D341Med (cell line): ENCODE results near the gene IL6R.

Source experiments
- DNase-seq: peaks from one replicate; pipeline ENCODE4 v3.0.0; 2012; ENCODE audit warnings: low spot score

The IL6R gene

DNA sequence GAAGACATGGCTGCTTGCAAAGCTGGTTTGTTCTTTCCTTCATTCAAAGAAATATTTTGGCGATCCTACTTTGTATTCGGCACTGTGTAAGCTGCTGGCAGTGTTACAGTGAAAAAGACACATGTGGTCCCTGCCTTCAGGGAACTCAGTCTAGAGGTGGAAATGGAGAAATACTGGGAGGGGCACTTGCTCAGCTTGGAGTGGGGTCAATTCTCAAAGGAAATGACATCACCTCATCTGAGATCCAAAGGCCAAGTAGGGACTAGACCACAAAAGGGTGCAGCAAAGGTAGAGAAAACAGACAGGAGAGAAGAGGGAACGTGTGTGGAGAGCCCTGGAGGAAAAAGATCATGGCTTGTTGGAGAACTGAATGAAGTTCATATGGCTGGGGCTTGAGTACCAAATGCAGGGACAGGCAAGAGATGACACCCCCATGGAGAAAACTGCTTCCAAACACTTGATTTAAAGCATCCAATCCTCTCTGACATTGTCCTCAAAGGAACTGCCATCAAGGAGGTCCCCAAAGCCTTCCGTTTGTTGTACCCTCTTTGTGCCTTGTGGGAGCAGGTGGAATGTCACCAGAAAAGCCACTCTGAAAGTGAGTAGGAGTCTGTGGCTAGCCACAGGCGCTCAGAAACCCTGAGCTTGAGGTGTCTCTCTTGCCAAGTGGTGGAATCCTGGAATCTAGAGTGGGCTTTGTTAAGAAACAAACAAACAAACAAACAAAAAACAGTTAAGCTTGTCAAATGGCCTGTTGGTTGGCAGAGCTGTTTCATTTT lies 48.6 kb downstream of the IL6R start:
- no peak for DNase-seq

DNA sequence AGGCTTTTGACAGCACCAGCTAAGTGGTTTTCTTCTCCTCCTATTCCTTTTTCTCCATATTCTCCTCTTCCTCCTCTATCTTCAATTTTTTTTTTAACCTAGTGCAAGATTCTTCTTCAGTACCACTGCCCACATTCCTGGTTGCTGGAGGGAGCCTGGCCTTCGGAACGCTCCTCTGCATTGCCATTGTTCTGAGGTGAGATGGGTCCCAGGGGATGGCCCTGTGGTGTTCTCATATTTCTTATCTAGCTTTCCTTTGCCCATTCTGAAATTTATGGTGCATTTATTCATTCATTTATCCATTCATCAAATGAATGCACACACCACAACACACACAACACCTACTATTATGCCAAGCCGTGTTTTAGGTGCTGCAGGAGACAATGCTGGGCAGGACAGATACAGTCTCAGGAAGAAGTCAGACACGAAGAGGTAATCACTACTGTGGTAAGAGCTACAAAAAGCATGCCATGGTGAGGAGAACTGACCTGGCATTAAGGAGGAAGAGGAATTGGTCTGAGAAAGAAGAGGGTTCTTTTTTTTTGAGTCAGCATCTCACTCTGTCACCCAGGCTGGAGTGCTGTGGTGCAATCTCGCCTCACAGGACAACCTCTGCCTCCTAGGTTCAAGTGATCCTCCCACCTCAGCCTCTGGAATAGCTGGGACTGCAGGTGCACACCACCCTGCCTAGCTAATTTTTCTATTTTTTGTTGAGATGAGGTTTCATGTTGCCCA lies 49.4 kb downstream of the IL6R start:
- no peak for DNase-seq

DNA sequence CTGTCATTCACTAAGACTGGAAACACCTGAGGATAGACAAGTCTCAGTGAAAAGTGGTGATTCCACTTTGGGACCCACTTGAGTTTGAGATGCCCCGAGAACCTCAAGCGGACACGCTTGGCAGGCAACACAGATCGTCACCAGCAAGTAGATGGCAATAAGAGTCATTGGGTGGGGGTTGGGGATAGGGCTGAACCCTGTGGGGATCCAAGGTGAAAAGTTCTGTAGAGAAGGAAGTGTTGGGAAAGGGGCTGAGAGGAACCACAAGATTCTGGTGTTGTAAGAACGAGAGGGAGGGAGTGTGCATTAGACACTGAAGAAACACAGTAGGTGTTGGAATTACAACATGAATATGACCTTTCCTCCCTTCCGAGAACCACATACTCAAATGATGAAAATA lies 51.5 kb downstream of the IL6R start:
- DNase-seq: no peak

- no peak for DNase-seq
Measured at GRCh38 chr1:154459080-154459479, 53.9 kb downstream of the IL6R start.

DNA sequence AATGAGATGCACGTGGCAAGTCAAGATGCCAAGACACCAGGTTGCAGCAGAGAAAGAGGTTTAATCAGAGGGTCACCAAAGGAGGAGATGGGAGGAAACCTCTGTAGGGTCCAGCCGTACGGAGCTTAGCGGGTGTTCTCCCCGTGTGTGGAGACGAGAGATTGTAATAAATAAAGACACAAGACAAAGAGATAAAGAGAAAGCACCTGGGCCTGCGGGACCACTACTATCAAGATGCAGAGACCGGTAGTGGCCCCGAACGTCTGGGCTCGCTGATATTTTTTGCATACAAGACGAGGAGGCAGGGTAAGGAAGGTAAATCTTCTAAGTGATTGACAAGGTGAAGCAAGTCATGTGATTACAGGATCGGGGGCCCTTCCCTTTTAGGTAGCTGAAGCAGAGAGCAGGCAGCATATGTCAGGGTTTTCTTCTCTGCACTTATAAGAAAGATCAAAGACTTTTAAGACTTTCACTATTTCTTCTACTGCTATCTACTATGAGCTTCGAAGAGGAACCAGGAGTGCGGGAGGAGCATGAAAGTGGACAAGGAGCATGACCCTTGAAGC lies 55.6 kb downstream of the IL6R start:
- DNase-seq: no peak

- no peak for DNase-seq
Measured at GRCh38 chr1:154463512-154463990, 58.4 kb downstream of the IL6R start.

GRCh38 chr1:154465621-154466195 lies 60.6 kb downstream of the IL6R start:
- no peak for DNase-seq

DNA sequence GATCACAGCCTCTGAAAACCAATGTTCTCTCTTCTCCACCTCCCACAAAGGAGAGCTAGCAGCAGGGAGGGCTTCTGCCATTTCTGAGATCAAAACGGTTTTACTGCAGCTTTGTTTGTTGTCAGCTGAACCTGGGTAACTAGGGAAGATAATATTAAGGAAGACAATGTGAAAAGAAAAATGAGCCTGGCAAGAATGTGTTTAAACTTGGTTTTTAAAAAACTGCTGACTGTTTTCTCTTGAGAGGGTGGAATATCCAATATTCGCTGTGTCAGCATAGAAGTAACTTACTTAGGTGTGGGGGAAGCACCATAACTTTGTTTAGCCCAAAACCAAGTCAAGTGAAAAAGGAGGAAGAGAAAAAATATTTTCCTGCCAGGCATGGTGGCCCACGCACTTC lies 61.1 kb downstream of the IL6R start:
- DNase-seq: no peak

GRCh38 chr1:154466921-154467417 lies 61.8 kb downstream of the IL6R start:
- DNase-seq: no peak

DNA sequence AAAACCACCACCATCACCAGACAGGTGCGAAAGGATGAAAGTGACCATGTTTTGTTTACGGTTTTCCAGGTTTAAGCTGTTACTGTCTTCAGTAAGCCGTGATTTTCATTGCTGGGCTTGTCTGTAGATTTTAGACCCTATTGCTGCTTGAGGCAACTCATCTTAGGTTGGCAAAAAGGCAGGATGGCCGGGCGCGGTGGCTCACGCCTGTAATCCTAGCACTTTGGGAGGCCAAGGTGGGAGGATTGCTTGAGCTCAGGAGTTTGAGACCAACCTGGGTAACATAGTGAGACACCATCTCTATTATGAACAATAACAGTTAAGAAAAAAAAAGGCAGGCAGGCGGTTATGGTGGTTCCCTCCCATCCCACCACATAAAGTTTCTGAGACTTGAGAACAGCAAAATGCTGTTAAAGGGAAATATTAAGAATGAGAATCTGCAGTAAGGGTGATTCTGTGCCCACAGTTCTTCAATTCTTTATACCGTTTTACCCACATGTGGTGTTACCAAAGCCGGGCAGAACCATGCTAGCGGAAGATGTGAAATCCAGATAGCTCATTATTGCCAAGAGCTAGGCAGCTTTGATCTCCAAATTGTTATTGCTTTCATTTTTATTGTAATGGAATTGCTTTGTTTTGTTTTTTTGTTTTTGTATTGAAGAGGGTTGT lies 62.4 kb downstream of the IL6R start:
- DNase-seq: no peak

DNA sequence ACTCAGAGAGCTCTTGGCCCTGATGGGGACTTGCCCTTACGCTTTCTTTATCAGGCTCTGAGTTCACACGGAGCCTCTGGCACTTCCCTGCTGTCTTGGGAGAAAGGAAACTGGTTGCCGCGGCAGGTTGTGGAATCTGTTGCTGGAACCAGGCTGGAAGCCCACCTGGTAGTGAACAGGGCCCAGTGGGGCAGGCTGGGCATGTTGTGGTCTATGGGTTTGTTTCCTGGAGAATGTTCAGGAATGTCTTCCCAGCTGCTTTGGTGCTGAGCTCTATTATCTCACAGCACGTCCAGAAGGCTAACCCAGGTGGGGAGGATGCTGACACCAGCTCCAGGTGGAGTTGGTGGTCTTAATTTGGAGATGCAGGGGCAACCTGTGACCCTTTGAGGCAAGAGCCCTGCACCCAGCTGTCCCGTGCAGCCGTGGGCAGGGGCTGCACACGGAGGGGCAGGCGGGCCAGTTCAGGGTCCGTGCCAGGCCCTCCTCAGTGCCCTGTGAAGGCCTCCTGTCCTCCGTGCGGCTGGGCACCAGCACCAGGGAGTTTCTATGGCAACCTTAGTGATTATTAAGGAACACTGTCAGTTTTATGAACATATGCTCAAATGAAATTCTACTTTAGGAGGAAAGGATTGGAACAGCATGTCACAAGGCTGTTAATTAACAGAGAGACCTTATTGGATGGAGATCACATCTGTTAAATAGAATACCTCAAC lies 63.5 kb downstream of the IL6R start:
- DNase-seq: no peak

GRCh38 chr1:154469844-154470560 lies 64.9 kb downstream of the IL6R start:
- no peak for DNase-seq

DNA sequence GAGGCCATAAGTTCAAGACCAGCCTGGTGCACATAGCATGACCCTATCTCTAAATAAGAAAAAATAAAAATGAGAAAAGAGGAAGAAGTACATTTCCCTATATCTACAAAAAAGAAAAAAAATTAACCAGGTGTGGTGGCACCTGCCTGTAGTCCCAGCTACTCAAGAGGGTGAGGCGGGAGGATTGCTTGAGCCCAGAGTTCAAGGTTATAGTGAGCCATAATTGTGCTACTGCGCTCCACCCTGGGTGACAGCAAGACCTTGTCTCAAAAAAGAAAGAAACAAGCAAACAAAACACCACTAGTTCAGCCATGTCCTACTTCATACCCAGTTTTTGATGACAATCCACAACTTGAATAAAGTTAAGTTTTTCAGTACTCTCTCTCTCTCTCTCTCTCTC lies 66.2 kb downstream of the IL6R start:
- no peak for DNase-seq

DNA sequence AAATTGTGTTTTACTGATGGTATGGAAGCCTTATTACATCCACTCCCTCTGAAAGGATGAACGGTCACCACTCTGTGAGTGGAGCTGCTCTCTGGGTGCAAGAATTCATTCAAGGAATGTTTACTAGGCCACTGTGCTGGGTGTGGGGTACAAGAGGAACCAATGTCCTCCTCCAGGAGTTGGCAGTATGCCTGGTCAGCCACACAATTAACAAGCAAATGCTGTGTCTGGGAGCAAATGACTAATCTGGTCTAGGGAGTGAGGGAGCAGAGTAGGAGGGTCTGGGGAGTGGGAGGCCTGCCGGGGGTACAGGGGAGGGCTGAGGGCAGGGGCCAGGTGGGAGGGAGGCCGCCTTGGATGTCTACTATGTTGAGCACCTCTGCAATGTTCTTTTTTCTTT lies 69.7 kb downstream of the IL6R start:
- no peak for DNase-seq

- DNase-seq: no peak
Measured at GRCh38 chr1:154476791-154477190, 71.6 kb downstream of the IL6R start.

DNA sequence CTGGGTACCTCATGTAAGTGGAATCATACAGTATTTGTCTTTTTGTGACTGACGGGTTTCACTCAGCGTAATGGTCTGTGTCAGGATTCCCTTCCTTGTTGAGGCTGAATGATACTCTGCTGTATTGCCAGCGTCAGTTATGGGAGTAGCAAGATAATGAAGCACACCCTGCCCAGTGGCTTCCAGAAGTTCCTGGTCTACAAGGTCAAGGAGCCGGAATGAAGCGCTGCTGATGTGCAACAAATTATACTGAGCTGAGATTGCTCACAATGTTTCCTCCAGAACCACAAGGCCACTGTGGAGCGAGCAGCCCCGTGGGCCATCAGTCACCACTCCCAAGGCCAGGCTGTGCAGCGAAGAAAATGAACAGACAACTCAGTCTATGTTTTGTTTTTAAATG lies 72.9 kb downstream of the IL6R start:
- no peak for DNase-seq

DNA sequence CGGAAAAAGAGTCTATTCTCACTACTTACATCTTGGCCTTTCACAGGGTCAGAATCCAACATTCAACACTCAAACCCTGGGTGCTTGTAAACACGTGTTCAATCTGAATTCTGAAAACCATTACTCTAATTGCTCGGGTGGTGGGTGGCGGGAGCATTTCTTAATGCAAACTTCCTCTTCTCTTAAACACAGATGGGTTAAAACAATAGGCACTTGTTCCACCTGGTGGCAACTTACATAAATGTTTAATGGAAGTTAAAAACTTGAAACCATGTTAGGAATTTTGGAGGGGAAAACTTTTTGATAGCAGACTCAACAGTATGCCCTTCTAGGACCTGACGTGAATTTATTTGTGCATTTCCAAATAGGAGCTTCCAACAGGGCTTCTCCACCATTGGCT lies 73.5 kb downstream of the IL6R start:
- no peak for DNase-seq

DNA sequence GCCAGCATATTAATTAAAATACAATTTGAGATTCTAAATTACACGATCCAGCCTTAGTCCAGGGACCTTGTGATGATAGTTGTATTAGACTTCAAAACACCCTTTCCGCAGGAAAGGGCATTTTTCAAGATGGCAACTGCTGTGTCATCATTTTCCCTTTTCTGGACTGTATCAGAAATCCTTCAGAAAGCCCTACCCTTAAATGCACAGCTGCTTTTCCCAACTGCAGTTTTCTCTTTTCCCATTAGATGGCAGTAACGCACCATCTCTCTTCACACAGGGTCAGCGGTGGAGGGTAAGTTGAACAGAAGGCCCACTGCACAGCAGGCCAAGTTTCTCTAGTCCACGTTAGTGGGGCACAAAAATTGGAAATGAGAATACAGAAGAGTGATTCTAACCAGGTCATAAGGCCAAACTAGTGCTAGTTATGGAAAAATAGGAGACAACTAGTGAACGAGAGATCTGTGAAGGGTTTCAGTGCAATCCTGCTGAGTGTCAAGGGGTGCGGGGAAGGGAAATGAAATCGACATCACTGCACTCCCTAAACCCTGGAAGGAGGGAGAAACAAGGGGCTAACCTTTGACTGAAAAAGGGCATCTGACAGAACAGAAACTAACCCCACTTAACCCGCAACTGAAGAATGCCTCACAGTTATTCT lies 74.8 kb downstream of the IL6R start:
- peak; percentile 85 for DNase-seq

- no peak for DNase-seq
Measured at GRCh38 chr1:154481053-154481452, 75.9 kb downstream of the IL6R start.
